PFSK-1 (cell line): ENCODE data around the gene SURF2.

Source experiments
- FOXP2 ChIP-seq: optimal IDR thresholded peaks from 2 replicates; pipeline ENCODE3; 2011; ENCODE audit warnings: borderline replicate concordance, control low read depth, inconsistent platforms; ENCODE audit not compliant: insufficient read depth; ENCODE audit errors: extremely low read length, extremely low read depth
- POLR2AphosphoS5 ChIP-seq: IDR thresholded peaks from 2 replicates; pipeline ENCODE4 v1.6.1; 2012; ENCODE audit warnings: low read depth, mild to moderate bottlenecking, control low read depth, low read length, moderate library complexity
- REST ChIP-seq, 2 experiments: IDR thresholded peaks; 2 replicates each; pipeline versions ENCODE4 v1.6.1 to v1.8.0; 2011 to 2012; ENCODE audit warnings: low read depth in 2 of 2, low read length in 2 of 2, control low read depth in 1 of 2, inconsistent platforms in 1 of 2, mild to moderate bottlenecking in 1 of 2, moderate library complexity in 1 of 2; ENCODE audit not compliant: insufficient read depth in 1 of 2
- SIN3A ChIP-seq: IDR thresholded peaks from 2 replicates; pipeline ENCODE4 v1.6.1; 2012; ENCODE audit warnings: mild to moderate bottlenecking, low read length, moderate library complexity, borderline replicate concordance; ENCODE audit not compliant: insufficient read depth
- TAF1 ChIP-seq: IDR thresholded peaks from 2 replicates; pipeline ENCODE4 v1.6.1; 2012; ENCODE audit warnings: low read length, control low read depth, borderline replicate concordance; ENCODE audit not compliant: insufficient read depth

- TF ChIP-seq REST (IDR thresholded peaks at IDR 0.05; ENCODE audit: insufficient read depth in 1 of 2, low read depth in 2 of 2, low read length in 2 of 2): no peak
- TF ChIP-seq POLR2AphosphoS5: no peak
- TF ChIP-seq TAF1: no peak
- TF ChIP-seq SIN3A: no peak
- no peak for TF ChIP-seq FOXP2
These were observed 18.3 kb downstream of the SURF2 start for GRCh38 chr9:133374612-133375115.
